Measurements from ENCODE around the gene TAF6. TPM values are rescaled to one million over a fixed set of nuclear protein-coding genes. Genes with fewer than 3 reads are reported as not detected.
A peak's percentile ranks its signal among the peaks of the same experiment; 100 is the strongest.
"Not testable (repeated sequence)": the region's sequence is repeated elsewhere in the genome, so short reads cannot be mapped to it uniquely, and the experiment has no call there.

TAF6 gene
- total RNA-seq, 2 donors from 2014 or later = 29.6 to 55.0 TPM

GRCh38 chr7:100132697-100133151 lies 13.6 kb upstream of the TAF6 start:
- Mint-ChIP-seq H3K27ac (peak overlapping the region; percentile 45), H3K27me3 (no peaks in the 10 kb centered on the region), H3K36me3 (ENCODE audit: low read depth) (no peaks in the 10 kb centered on the region), H3K4me3 (peak overlapping the region; percentile 5), H3K4me1 (no peaks in the 10 kb centered on the region), H3K9me3 (no peaks in the 10 kb centered on the region)
- peak; percentile 85 for ATAC-seq (replicated peaks)

GRCh38 chr7:100132126-100132525 lies 13.0 kb upstream of the TAF6 start:
- H3K9me3 Mint-ChIP-seq = no peaks in the 10 kb centered on the region
- H3K27ac Mint-ChIP-seq = no peak overlapping the region
- H3K4me1 Mint-ChIP-seq = no peaks in the 10 kb centered on the region
- no peak for ATAC-seq (replicated peaks)
- peaks cover under 1% of the 10 kb centered on the region for H3K36me3 Mint-ChIP-seq (ENCODE audit: low read depth)
- H3K27me3 Mint-ChIP-seq = no peaks in the 10 kb centered on the region
- peak overlapping the region; percentile 53 for H3K4me3 Mint-ChIP-seq

- Mint-ChIP-seq H3K4me1 (no peaks in the 10 kb centered on the region), H3K36me3 (ENCODE audit: low read depth) (peaks cover 10% of the 10 kb centered on the region), H3K4me3 (peak overlapping the region; percentile 53), H3K27ac (no peak overlapping the region), H3K9me3 (no peaks in the 10 kb centered on the region), H3K27me3 (no peaks in the 10 kb centered on the region)
- no peak for ATAC-seq (replicated peaks)
These were observed 11.7 kb upstream of the TAF6 start for GRCh38 chr7:100130608-100131453.

- H3K27me3 Mint-ChIP-seq; H3K27ac Mint-ChIP-seq; ATAC-seq (replicated peaks); H3K4me1 Mint-ChIP-seq; H3K9me3 Mint-ChIP-seq: not testable (repeated sequence)
- H3K4me3 Mint-ChIP-seq = peak overlapping the region; percentile 53
- peaks cover 10% of the 10 kb centered on the region for H3K36me3 Mint-ChIP-seq (ENCODE audit: low read depth)
These were observed 11.1 kb upstream of the TAF6 start for GRCh38 chr7:100130220-100130607.

GRCh38 chr7:100128637-100128963 lies 9.4 kb upstream of the TAF6 start:
- H3K27ac Mint-ChIP-seq = no peak overlapping the region
- H3K9me3 Mint-ChIP-seq = no peaks in the 10 kb centered on the region
- H3K4me3 Mint-ChIP-seq = peak overlapping the region; percentile 98
- ATAC-seq (replicated peaks) = no peak
- H3K4me1 Mint-ChIP-seq = peaks cover 5% of the 10 kb centered on the region
- H3K36me3 Mint-ChIP-seq (ENCODE audit: low read depth) = peaks cover 17% of the 10 kb centered on the region
- H3K27me3 Mint-ChIP-seq = no peaks in the 10 kb centered on the region

- H3K36me3 Mint-ChIP-seq (ENCODE audit: low read depth) = peaks cover 19% of the 10 kb centered on the region
- H3K9me3 Mint-ChIP-seq = no peaks in the 10 kb centered on the region
- H3K4me1 Mint-ChIP-seq = peaks cover 5% of the 10 kb centered on the region
- no peak overlapping the region for H3K27ac Mint-ChIP-seq
- no peaks in the 10 kb centered on the region for H3K27me3 Mint-ChIP-seq
- H3K4me3 Mint-ChIP-seq = peak overlapping the region; percentile 98
- no peak for ATAC-seq (replicated peaks)
These were observed 8.9 kb upstream of the TAF6 start for GRCh38 chr7:100127866-100128636.

GRCh38 chr7:100126931-100127865 lies 8.0 kb upstream of the TAF6 start, which contains the start of gene MBLAC1:
Gene MBLAC1, plus strand, starts transcription at chr7:100126967. Its CDS starts 429 bp downstream, at chr7:100127396.
- H3K9me3 Mint-ChIP-seq = no peaks in the 10 kb centered on the region
- peak; percentile 81 for ATAC-seq (replicated peaks)
- no peaks in the 10 kb centered on the region for H3K27me3 Mint-ChIP-seq
- H3K4me1 Mint-ChIP-seq = peaks cover 5% of the 10 kb centered on the region
- peaks cover 27% of the 10 kb centered on the region for H3K36me3 Mint-ChIP-seq (ENCODE audit: low read depth)
- peak within 1 kb of the TSS; percentile 98 for H3K4me3 Mint-ChIP-seq
- H3K27ac Mint-ChIP-seq = peak within 1 kb of the TSS; percentile 98

GRCh38 chr7:100126239-100126930 lies 7.2 kb upstream of the TAF6 start:
- H3K9me3 Mint-ChIP-seq = no peaks in the 10 kb centered on the region
- peak overlapping the region; percentile 98 for H3K27ac Mint-ChIP-seq
- peaks cover 5% of the 10 kb centered on the region for H3K4me1 Mint-ChIP-seq
- peak; percentile 43 for ATAC-seq (replicated peaks)
- H3K36me3 Mint-ChIP-seq (ENCODE audit: low read depth) = peaks cover 29% of the 10 kb centered on the region
- peak overlapping the region; percentile 98 for H3K4me3 Mint-ChIP-seq
- H3K27me3 Mint-ChIP-seq = no peaks in the 10 kb centered on the region

- H3K27me3 Mint-ChIP-seq = no peaks in the 10 kb centered on the region
- no peak for ATAC-seq (replicated peaks)
These were observed 5.4 kb upstream of the TAF6 start for GRCh38 chr7:100124301-100125230.

GRCh38 chr7:100122568-100122967 lies 3.4 kb upstream of the TAF6 start:
- Mint-ChIP-seq H3K4me1 (peaks cover 5% of the 10 kb centered on the region), H3K36me3 (ENCODE audit: low read depth) (peaks cover 44% of the 10 kb centered on the region), H3K27ac (no peak overlapping the region), H3K9me3 (no peaks in the 10 kb centered on the region), H3K27me3 (no peaks in the 10 kb centered on the region), H3K4me3 (no peak overlapping the region)
- ATAC-seq (replicated peaks) = no peak

More at GRCh38 chr7:100124301-100125230, 5.4 kb upstream of the TAF6 start:
- H3K9me3 Mint-ChIP-seq = no peaks in the 10 kb centered on the region
- H3K4me1 Mint-ChIP-seq = peaks cover 5% of the 10 kb centered on the region
- H3K27ac Mint-ChIP-seq = peak overlapping the region; percentile 78
- H3K36me3 Mint-ChIP-seq (ENCODE audit: low read depth) = peaks cover 33% of the 10 kb centered on the region
- peak overlapping the region; percentile 98 for H3K4me3 Mint-ChIP-seq

- Mint-ChIP-seq H3K27me3 (no peaks in the 10 kb centered on the region), H3K4me3 (no peak overlapping the region), H3K36me3 (ENCODE audit: low read depth) (peaks cover 44% of the 10 kb centered on the region), H3K9me3 (no peaks in the 10 kb centered on the region), H3K27ac (no peak overlapping the region), H3K4me1 (peaks cover 5% of the 10 kb centered on the region)
- ATAC-seq (replicated peaks) = no peak
These were observed 2.9 kb upstream of the TAF6 start for GRCh38 chr7:100122067-100122466.

- Mint-ChIP-seq H3K27ac (peak overlapping the region; percentile 100), H3K9me3 (no peaks in the 10 kb centered on the region), H3K4me1 (peaks cover 10% of the 10 kb centered on the region), H3K36me3 (ENCODE audit: low read depth) (peaks cover 34% of the 10 kb centered on the region), H3K27me3 (no peaks in the 10 kb centered on the region), H3K4me3 (peak overlapping the region; percentile 92)
- ATAC-seq (replicated peaks) = no peak
These were observed 1.5 kb upstream of the TAF6 start for GRCh38 chr7:100120733-100121036.

All from activated T-helper 17 cell treated with anti-CD3 and anti-CD28 coated beads, Interleukin-2, amount 50 U/mL, for 72 hours (primary cell).